ENCODE results near the gene NUDT8. TPM values are rescaled to one million over a fixed set of nuclear protein-coding genes. Genes with fewer than 3 reads are reported as not detected.
"Not testable (repeated sequence)": the region's sequence is repeated elsewhere in the genome, so short reads cannot be mapped to it uniquely, and the experiment has no call there.

NUDT8 gene
- total RNA-seq, 1 donor from 2014 or later = 12.6 TPM

- no peaks in the 10 kb centered on the region for H3K4me1 Mint-ChIP-seq (ENCODE audit: low read depth)
- TF ChIP-seq CTCF (IDR thresholded peaks at IDR 0.05) = no peak
- H3K27me3 Mint-ChIP-seq (ENCODE audit: low read depth) = peaks cover 18% of the 10 kb centered on the region
- DNase-seq (ENCODE audit: low spot score) = no peak
- H3K36me3 Mint-ChIP-seq (ENCODE audit: low read depth) = no peaks in the 10 kb centered on the region
- no peak overlapping the region for H3K4me3 Mint-ChIP-seq (ENCODE audit: unreplicated experiment)
- H3K9me3 Mint-ChIP-seq (ENCODE audit: low read depth) = no peaks in the 10 kb centered on the region
- H3K27ac Mint-ChIP-seq (ENCODE audit: unreplicated experiment) = no peak overlapping the region
These were observed 33.9 kb upstream of the NUDT8 start for GRCh38 chr11:67663532-67664212.

- DNase-seq (ENCODE audit: low spot score) = no peak
These were observed 33.2 kb upstream of the NUDT8 start for GRCh38 chr11:67662835-67663531.

GRCh38 chr11:67662142-67662834 lies 32.6 kb upstream of the NUDT8 start:
- Mint-ChIP-seq H3K27ac (ENCODE audit: unreplicated experiment) (no peak overlapping the region), H3K27me3 (ENCODE audit: low read depth) (peaks cover 18% of the 10 kb centered on the region), H3K4me1 (ENCODE audit: low read depth) (no peaks in the 10 kb centered on the region), H3K9me3 (ENCODE audit: low read depth) (no peaks in the 10 kb centered on the region), H3K36me3 (ENCODE audit: low read depth) (no peaks in the 10 kb centered on the region), H3K4me3 (ENCODE audit: unreplicated experiment) (no peak overlapping the region)
- no peak for TF ChIP-seq CTCF (IDR thresholded peaks at IDR 0.05)
- no peak for DNase-seq (ENCODE audit: low spot score)

More at GRCh38 chr11:67662835-67663531, 33.2 kb upstream of the NUDT8 start:
- Mint-ChIP-seq H3K27me3 (ENCODE audit: low read depth) (peaks cover 18% of the 10 kb centered on the region), H3K4me1 (ENCODE audit: low read depth) (no peaks in the 10 kb centered on the region), H3K36me3 (ENCODE audit: low read depth) (no peaks in the 10 kb centered on the region), H3K4me3 (ENCODE audit: unreplicated experiment) (no peak overlapping the region), H3K27ac (ENCODE audit: unreplicated experiment) (no peak overlapping the region), H3K9me3 (ENCODE audit: low read depth) (no peaks in the 10 kb centered on the region)
- TF ChIP-seq CTCF (IDR thresholded peaks at IDR 0.05) = no peak

GRCh38 chr11:67660752-67661151 lies 31.0 kb upstream of the NUDT8 start:
- DNase-seq (ENCODE audit: low spot score); H3K4me1 Mint-ChIP-seq (ENCODE audit: low read depth); H3K27ac Mint-ChIP-seq (ENCODE audit: unreplicated experiment); H3K4me3 Mint-ChIP-seq (ENCODE audit: unreplicated experiment); H3K36me3 Mint-ChIP-seq (ENCODE audit: low read depth); H3K9me3 Mint-ChIP-seq (ENCODE audit: low read depth): not testable (repeated sequence)
- H3K27me3 Mint-ChIP-seq (ENCODE audit: low read depth) = peaks cover 18% of the 10 kb centered on the region

GRCh38 chr11:67659651-67660165 lies 30.0 kb upstream of the NUDT8 start:
- H3K4me3 Mint-ChIP-seq (ENCODE audit: unreplicated experiment); H3K9me3 Mint-ChIP-seq (ENCODE audit: low read depth); DNase-seq (ENCODE audit: low spot score); H3K27ac Mint-ChIP-seq (ENCODE audit: unreplicated experiment); H3K36me3 Mint-ChIP-seq (ENCODE audit: low read depth); H3K4me1 Mint-ChIP-seq (ENCODE audit: low read depth): not testable (repeated sequence)
- H3K27me3 Mint-ChIP-seq (ENCODE audit: low read depth) = peaks cover 18% of the 10 kb centered on the region
- TF ChIP-seq CTCF (IDR thresholded peaks at IDR 0.05) = peak; percentile 69

Measured in chondrocyte (in vitro differentiated cells).